Measurements from ENCODE around the gene EIF1B.

- TF ChIP-seq CTCF (IDR thresholded peaks at IDR 0.05) (no peak), POLR2A (IDR thresholded peaks at IDR 0.05) (no peak), POLR2AphosphoS5 (IDR thresholded peaks at IDR 0.05) (no peak)
Measured at GRCh38 chr3:40358454-40358853, 48.9 kb downstream of the EIF1B start.

All from upper lobe of left lung (tissue), 4 donors.